ENCODE measurements around the gene HEATR9.
"Not testable (repeated sequence)": the region's sequence is repeated elsewhere in the genome, so short reads cannot be mapped to it uniquely, and the experiment has no call there.

The HEATR9 gene, protein sequence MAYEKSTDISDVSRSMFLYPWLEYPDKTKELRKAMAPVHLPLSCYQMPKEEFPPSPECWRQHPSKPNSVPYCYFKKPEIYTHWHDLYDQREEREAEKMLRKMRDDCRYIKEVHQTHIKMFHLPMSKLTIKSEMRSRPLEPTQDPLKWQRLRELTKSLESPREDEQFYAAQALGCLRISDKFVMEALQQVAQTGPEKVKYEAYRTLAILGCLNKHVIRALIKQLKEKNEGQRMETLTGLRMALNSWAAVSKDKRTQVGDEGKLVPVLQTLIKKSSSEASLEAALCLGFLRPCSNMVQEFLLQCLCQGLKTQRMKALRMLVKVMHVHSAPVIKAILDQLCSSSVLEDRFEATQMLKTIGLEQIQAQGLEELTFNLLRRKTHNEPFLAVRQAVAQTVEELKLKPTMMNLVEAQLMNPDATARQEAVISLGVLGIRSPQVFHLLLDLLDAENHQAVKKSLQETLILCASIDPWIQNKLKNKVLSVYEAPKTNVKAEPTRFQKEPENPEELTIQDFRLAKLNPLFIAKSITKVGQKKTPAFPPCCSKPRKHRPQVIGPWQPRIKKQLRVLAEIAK

DNA sequence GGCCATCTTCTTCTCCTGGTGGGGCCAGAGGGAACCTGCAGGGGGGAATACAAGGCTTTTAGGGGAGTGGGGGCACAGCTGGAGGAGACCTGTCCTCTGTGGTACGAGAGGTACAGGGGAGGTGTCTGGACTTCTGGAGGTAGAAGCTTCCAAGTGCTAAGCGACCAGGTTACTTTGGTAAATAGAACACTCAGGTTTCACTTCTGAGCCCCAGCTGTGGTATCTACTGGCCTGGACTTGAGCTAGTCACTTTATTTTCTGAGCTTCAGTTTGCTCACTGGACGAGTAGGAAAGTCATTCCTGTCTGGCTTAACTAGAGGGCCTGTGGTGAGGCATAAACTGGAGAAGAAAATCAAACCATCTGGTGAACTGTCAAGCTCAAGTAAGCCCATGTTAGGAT, at the start of gene HEATR9:
HEATR9 (minus strand) TSS at position 155 of the 400 bp plus-strand sequence; CDS start at position 6, 149 bp downstream.
- in situ Hi-C loops (cut with HindIII; ENCODE audit: low sequenced_read_pairs) = no loop called here

DNA sequence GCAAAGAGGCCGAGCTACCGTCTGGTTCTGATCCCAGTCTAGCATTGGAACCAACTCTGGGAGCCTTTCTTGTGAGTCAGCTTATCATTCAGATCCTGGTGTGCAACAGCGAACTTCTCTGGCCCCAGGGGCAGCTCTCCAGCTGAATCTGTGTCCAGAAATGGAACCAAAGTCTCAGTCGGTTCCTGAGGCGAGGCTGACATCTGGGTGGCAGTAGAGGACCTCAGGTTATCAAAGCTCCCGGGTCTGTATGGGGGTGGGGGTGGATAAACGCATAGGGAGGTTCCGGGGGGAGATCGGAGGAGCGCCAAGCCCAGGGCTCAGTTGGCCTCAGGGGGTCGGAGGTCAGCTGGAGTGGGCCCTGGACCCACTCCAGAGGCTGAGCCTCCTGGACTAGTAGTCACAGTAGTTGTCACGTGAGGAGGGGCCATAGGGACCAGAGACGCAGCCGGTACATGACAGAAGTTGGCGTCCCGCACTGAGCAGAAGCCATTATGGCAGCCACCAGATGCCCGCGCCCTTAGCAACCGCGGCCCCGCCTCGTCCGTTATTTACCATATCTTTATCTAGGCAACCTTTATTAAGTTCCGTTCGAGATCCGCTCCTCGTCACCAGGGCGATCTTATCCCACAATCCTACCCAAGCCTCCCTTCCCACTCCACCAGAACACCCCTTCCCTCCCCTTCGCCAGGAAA, 49.0 kb upstream of the HEATR9 start:
- in situ Hi-C loops (cut with HindIII; ENCODE audit: low sequenced_read_pairs) = no loop called here

DNA sequence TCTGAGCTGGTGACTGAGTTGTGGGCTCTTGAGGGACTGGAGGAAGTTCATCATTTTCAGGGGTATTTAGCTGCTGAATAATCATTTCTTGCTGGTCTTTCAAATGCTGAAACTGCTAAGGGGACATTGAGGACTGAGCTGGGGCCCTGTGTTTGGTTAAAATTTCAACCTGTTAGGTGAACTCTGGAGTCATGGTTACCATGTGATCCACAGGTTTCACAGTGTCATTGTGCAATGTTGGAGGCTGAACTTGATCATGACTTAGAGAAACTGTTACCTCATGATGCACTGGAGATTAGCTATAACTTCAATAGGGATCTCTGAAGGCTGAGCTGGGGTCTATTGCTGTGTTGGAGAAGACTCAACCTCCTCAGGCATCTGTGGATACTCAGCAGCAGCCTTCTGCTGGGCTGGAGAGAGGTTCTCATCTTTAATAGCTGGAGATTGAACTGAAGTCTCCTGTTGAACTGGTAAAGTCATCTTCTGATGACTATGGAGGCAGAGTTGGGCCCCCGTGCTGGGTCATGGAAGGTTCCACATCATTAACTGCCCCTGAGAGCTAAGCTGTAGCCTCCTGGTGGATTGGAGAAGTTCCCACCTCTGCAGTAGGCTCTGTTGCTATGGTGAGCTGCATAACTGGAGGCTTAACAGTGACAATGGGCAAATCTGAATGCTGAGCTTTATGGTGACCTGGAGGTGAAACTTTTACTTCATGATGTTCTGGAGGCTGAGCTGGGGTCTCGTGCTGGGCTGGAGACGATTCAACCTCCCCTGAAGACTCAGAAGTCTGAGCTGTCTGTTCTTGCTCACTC, 46.7 kb upstream of the HEATR9 start:
- in situ Hi-C loops (cut with HindIII; ENCODE audit: low sequenced_read_pairs) = no loop called here

DNA sequence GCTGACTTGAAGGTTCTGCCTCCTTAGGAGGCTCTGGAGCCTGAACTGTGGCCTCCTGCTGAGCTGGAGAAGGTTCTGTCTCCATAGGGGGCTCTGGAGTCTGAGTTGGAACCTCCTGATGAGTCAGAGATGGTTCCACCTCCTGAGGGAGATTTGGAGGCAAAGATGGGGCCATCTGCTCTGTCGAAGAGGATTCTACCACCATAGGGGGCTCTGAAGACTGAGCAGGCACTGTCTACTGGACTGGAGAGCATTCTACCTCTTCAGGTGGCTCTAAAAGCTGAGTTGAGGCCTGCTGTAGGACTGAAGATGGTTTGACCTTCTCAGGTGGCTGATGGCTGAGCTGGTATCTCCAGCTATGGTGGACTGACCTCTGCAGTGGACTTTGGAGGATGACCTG, 45.7 kb upstream of the HEATR9 start:
- in situ Hi-C loops (cut with HindIII; ENCODE audit: low sequenced_read_pairs) = no loop called here

DNA sequence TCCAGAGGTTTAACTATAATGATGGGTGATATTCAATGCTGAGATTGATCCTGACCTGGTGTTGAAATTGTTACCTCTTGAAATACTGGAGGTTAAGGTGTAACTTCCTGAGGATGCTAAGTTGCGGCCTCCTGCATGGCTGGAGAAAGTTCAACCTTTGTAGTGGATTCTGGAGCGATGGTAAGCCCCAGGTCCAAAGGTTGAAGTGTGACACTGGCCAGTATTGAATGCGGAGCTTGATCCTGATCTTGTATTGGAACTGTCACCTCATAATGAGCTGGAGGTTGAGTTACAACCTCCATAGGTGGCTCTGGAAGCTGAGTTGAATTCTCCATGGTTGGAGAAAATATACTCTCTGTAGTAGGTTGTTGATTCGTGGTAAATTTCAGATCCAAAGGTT, 44.9 kb upstream of the HEATR9 start:
- in situ Hi-C loops (cut with HindIII; ENCODE audit: low sequenced_read_pairs) = no loop called here

DNA sequence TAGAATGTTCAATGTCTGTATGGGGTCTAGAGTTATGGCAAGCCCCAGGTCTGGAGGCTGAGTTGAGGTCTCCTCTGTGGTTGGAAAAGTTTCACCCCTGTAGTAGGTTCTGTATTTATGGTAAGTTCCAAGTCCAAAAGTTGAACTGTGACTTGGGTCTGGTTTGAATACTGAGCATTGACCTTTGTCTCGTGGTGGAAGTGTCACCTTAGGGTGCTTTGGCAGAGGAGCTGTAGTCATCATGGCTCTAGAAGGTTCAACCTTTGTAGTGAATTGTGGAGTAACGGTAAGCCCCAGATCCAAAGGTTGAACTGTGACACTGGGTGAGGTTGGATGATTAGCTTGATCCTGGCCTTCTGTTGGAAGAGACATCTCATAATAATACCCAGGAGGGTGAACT, 44.3 kb upstream of the HEATR9 start:
- in situ Hi-C loops (cut with HindIII; ENCODE audit: low sequenced_read_pairs) = no loop called here

DNA sequence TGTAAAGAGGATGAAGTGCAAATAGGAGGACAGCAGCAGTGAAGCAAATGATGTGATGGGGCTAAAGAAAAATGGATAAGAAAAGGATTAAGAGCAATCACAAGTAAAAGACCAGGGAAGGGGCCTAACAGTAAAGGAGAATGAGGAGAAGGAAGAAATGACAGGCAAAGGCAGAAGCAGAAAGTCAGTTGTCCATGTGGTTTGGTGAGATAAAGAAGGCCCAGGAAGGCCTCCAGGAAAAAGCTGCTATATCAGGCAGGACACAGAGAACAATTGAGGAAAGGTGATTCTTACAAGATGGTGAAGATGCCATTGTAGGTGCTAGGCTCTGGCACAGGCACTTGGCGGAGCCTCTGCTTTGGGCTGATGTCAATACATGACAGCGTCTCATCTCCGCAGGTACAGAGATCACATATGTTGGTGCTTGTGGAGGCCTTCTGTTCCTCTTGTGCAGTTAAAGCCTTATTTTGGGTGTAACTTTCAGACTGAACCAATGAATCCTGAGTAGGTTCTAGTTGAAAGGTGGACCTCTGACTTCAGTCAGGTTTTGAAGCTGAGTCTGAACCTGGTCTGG, 43.7 kb upstream of the HEATR9 start:
- in situ Hi-C loops (cut with HindIII; ENCODE audit: low sequenced_read_pairs) = no loop called here

DNA sequence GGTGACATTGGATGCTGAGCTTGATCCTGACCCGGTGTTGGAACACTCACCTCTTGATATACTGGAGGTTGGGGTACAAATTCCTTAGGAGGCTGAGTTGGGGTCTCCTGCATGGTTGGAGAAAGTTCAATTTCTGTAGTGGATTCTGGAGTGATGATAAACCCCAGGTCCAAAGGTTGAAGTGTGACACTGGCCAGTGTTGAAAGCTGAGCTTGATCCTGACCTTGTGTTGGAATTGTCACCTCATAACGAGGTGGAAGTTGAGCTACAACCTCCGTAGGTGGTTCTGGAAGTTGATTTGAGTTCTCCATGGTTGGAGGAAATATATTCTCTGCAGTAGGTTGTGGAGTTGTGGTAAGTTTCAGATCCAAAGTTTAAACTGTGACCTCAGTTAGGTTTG, 40.7 kb upstream of the HEATR9 start:
- in situ Hi-C loops (cut with HindIII; ENCODE audit: low sequenced_read_pairs) = no loop called here

DNA sequence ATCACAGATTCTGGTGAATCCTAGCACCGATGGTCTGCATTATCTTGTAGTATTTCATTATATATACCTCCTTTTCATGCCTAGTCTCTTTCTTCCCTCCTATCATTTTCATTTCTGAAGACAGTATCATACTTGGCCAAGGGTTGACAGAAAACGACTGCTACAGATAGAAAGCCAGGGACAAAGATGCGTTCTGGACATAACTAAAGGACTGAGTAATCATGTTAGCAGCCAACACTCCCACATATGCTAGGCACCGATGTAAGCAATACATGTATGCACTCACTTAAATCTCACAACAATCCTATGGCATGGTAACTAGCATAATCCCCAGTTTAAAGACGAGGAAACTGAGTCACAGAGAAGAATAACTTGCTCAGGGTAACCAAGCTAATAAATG, 39.0 kb upstream of the HEATR9 start:
- in situ Hi-C loops (cut with HindIII; ENCODE audit: low sequenced_read_pairs) = no loop called here

DNA sequence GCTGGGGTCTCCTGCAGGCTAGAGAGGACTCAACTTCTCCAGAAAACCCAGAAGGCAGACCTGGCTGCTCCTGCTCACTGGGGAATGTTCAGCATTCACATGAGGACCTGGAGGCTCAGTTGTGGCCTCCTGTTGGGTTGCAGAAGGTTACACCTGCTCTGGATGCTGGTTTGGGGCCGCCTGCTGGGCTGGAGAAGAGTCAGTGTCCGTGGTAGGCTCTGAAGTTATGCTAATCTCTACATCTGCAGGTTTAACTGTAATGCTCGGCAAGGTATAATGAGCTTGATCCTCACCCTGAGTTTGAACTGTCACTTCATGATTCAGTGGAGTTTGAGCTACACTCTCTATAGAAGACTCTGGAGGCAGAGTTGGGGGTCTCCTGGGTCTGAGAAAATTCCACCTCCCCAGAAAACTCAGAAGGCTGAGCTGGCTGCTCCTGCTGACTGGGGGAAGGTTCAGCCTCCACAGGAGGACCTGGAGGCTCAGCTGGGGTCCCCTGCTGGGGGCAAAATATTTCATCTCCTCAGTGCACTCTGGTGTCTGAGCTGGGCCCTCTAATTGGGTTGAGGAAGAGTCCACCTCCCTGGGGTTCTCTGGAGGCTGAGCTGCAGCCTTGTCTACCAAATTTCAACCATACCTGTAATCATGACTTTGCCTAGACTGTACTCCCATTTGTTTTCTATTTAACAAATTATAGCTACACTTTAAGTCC, 38.4 kb upstream of the HEATR9 start:
- in situ Hi-C loops (cut with HindIII; ENCODE audit: low sequenced_read_pairs) = no loop called here

DNA sequence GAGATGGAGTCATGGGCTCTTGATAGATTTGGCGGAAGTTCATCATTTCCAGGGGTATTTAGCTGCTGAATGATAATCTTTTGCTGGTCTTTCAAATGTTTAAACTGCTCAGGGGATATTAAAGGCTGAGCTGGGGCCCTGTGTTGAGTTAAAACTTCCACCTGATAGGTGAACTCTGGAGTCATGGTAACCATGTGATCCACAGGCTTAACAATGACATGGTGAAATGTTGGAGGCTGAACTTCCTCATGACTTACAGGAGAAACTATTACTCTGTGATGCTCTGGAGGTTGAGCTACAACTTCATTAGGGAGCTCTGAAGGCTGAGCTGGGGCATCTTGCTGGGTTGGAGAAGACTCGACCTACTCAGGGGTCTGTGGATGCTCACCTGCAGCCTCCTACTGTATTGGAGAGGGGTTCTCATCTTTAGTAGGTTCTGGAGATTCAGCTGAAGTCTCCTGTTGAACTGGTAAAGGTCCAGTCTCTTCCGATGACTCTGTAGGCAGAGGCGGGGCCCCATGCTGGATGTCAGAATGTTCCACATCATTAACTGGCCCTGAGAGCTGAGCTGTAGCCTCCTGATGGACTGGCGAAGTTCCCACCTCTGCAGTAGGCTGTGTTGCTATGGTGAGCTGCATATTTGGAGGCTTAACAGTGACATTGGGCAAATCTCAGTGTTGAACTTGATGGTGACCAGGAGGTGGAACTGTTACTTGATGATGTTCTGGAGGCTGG, 37.7 kb upstream of the HEATR9 start:
- in situ Hi-C loops (cut with HindIII; ENCODE audit: low sequenced_read_pairs) = no loop called here

DNA sequence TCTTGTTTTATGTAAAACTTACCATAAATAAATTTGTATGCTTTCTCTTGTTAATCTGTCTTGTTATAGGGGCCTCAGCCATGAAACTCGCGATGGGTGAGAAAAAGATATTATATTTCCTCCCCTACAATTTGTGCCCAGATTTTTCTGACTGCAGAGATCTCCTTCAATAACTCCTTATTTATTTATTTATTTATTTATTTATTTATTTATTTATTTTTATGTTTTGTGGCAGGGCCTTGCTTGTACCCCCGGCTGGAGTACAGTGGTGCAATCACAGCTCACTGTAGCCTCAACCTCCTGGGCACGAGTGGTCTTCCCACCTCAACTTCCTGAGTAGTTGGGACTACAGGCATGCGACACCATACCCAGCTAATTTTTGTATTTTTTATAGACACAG, 34.8 kb upstream of the HEATR9 start:
- in situ Hi-C loops (cut with HindIII; ENCODE audit: low sequenced_read_pairs) = no loop called here

DNA sequence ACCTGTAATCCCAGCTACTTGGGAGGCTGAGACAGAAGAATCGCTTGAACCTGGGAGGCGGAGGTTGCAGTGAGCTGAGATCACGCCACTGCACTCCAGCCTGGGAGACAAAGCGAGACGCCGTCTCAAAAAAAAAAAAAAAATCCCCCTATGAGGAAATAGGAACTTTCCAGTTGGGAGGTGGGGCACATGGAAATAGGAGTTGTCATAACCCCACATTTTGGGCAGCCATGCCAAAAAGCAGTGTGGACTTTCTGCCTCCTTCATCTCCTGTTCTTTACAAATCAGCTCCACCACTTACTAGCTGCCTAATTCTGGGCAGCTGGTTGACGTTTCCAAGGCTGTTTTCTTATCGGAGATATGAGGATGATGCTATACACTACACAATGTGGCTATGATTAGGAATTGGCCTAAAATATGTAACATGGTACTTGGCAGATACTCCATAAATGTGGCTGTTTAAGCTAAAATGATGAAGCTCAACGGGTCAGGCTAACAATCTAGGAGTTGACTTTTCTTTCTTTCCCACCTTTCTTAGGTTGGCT, 33.0 kb upstream of the HEATR9 start:
- in situ Hi-C loops (cut with HindIII; ENCODE audit: low sequenced_read_pairs) = no loop called here

DNA sequence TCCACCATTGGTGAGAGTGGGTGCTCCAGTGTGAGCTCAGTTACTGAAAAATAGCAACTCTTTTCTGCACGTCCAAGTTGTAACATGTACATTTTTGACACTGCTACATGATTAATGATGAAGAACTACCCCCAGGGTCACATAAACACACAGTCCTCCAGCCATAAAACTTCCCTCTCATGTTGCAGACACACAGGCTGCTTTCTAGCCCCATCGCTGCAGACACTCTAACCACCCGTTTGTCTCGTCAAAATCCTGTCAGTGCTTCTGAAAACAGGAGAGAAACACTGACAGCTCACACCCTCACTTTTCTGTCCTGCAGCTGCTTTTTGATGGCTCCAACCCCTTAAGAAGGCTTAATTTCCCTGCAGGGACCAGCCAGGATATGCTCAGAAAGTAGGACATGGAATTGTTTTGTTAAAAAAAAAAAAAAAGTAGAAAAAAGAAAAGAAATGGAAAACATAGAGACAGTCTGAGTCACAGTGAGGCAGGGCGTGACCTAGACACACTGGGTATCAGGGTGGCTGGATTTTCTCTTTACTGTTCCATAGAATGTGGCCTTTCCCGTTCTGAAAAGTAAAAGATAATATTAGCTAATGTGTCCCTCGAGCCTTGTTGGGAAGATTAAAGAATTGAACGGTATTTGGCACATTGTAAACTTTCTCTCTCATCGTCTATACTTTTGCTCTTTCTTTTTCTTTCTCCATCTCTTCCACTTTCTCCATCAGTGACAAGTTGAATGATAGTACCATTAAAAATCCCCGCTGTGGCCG, 32.2 kb upstream of the HEATR9 start:
- in situ Hi-C loops (cut with HindIII; ENCODE audit: low sequenced_read_pairs) = no loop called here

DNA sequence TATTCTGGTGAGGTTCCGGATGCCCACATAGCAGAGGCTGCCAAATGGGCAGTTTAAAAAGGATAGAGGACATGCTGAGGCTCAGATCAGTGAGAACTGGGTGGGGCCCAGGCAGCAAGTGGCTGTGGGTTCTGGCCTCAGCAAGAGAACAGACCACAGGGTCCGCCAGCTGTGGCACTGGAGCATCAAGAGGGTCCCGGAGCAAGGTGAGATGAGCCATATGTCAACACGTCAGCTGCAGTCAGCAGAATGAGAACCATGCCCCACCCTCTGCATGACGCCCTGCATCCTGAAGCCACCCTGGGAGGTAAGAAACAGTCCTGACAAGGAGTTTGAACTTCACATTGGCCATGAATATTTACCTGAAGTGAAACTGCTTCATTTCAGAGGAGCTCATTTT, 31.6 kb upstream of the HEATR9 start:
- in situ Hi-C loops (cut with HindIII; ENCODE audit: low sequenced_read_pairs) = no loop called here

DNA sequence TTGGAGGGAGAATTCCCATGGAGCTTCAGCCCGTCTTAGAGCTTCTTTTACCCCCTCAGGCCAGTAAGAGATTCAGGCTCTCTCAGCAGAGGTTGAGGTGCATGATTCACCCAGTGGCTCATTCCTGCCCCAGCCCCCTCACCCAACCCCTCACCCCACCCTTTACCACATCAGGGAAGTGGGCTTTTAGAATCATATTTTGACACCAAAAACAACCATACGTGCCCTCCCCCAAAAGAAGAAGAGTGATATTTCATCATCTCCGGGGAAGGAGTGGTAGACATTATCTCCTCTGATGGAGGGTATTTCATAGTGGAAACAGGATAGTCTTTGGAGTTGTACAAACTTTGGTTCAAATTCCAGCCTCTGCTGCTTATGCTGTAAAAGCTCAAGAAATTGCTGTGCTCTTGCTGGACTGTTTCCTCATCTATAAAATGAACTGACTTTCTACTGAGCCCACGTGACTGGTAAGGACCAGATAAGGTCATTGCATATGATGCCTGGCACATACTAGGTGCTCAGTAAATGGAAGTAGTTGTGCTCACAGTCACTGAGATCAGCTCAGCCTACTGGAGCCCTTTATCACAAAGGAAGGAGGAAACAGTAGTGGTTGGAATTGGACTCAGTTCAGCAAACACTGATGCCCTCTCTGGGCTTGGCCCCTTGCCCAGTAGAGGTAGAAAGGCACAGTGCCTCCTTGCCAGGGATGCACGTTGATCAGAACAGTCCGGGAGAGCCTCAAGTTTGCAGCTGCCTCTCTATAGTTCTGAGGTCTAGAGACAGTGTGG, 29.8 kb upstream of the HEATR9 start:
- in situ Hi-C loops (cut with HindIII; ENCODE audit: low sequenced_read_pairs) = no loop called here

DNA sequence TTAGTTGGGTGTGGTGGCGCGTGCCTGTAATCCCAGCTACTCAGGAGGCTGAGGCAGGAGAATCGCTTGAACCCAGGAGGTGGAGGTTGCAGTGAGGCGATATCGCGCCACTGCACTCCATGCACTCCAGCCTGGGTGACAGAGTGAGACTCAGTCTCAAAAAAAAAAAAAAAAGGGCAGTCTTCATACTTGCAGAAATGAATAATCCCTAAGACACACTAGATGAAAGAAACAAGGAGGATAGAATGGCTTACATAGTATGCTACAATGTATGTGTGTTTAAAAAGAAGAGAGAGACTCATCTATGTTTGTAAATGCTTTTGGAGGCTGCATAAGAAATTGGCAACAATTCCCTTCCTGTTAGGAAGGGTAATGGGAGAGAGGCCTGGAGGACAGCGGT, 29.1 kb upstream of the HEATR9 start:
- in situ Hi-C loops (cut with HindIII; ENCODE audit: low sequenced_read_pairs) = not testable (repeated sequence)
